Naive thymus-derived CD4-positive, alpha-beta T cell (primary cell): Measurements from ENCODE around the gene GPHN. TPM values are rescaled to one million over a fixed set of nuclear protein-coding genes. Genes with fewer than 3 reads are reported as not detected.

Source experiments
- ATAC-seq: fragments of 150-1000 bp; cut with Tn5 transposase; 2 replicates; pipeline ENCODE4 v1.10.0; 2021; ENCODE audit warnings: mild to moderate bottlenecking, moderate library complexity
- CTCF ChIA-PET: fragments of 350-600 bp; sonication (Branson Sonifier 250); formaldehyde crosslinking; loops from one replicate; lab custom pipeline; 2021; ENCODE audit warnings: antibody characterized with exemption; lab: Charles Lee
- POLR2A ChIA-PET: fragments of 350-600 bp; sonication (Branson Sonifier 250); formaldehyde crosslinking; loops from one replicate; lab custom pipeline; 2021; ENCODE audit warnings: antibody characterized with exemption, inconsistent platforms; lab: Charles Lee
- DNase-seq, 9 donors: peaks; one replicate each; pipeline versions ENCODE4 v3.0.0 to v3.0.0-alpha.2; 2020 to 2022; ENCODE audit warnings: mixed read lengths in 1 of 9
- H3K27ac ChIP-seq: one replicate; pipeline ENCODE4 v1.7.0; 2013; ENCODE audit warnings: mild to moderate bottlenecking, low read depth, low read length, moderate library complexity
- H3K27me3 ChIP-seq, 2 donors: one replicate each; pipeline ENCODE4 v1.7.0; 2013; ENCODE audit warnings: low read length in 2 of 2, mild to moderate bottlenecking in 2 of 2, moderate library complexity in 2 of 2; ENCODE audit not compliant: control insufficient read depth in 2 of 2, insufficient read depth in 2 of 2
- H3K36me3 ChIP-seq, 3 experiments: 1 replicate in 2 of 3; 2 replicates in 1 of 3; pipeline ENCODE4 v1.7.0; 2013; ENCODE audit warnings: low read length in 3 of 3, mild to moderate bottlenecking in 3 of 3, moderate library complexity in 1 of 3; ENCODE audit not compliant: insufficient read depth in 3 of 3, control insufficient read depth in 2 of 3
- H3K4me1 ChIP-seq, 2 donors: one replicate each; pipeline ENCODE4 v1.7.0; 2013; ENCODE audit warnings: low read length in 2 of 2, mild to moderate bottlenecking in 2 of 2, moderate library complexity in 1 of 2; ENCODE audit not compliant: control insufficient read depth in 2 of 2, insufficient read depth in 2 of 2
- H3K4me3 ChIP-seq: 2 replicates; pipeline ENCODE4 v1.7.0; 2013; ENCODE audit warnings: mild to moderate bottlenecking, low read length
- H3K9me3 ChIP-seq, 3 experiments: 1 replicate in 2 of 3; 2 replicates in 1 of 3; pipeline ENCODE4 v1.7.0; 2013; ENCODE audit warnings: low read length in 3 of 3; ENCODE audit not compliant: control insufficient read depth in 2 of 3
- H3K27ac Mint-ChIP-seq, 9 donors: one replicate each; pipeline ENCODE4 v1.8.0; 2020 to 2022; ENCODE audit warnings: mixed read lengths in 9 of 9, mild to moderate bottlenecking in 8 of 9, moderate library complexity in 5 of 9, inconsistent platforms in 2 of 9
- H3K27me3 Mint-ChIP-seq, 5 donors: one replicate each; pipeline ENCODE4 v1.8.0; 2021 to 2022; ENCODE audit warnings: mixed read lengths in 5 of 5, mild to moderate bottlenecking in 1 of 5
- H3K36me3 Mint-ChIP-seq, 5 donors: one replicate each; pipeline ENCODE4 v1.8.0; 2020 to 2022; ENCODE audit warnings: mixed read lengths in 5 of 5, mild to moderate bottlenecking in 3 of 5, inconsistent platforms in 1 of 5
- H3K4me1 Mint-ChIP-seq, 7 donors: one replicate each; pipeline ENCODE4 v1.8.0; 2020 to 2022; ENCODE audit warnings: mixed read lengths in 7 of 7, mild to moderate bottlenecking in 3 of 7, inconsistent platforms in 1 of 7
- H3K4me3 Mint-ChIP-seq, 10 donors: one replicate each; pipeline ENCODE4 v1.8.0; 2020 to 2022; ENCODE audit warnings: mild to moderate bottlenecking in 10 of 10, mixed read lengths in 10 of 10, moderate library complexity in 6 of 10, inconsistent platforms in 2 of 10
- H3K9me3 Mint-ChIP-seq, 11 donors: one replicate each; pipeline ENCODE4 v1.8.0; 2020 to 2022; ENCODE audit warnings: mixed read lengths in 11 of 11, mild to moderate bottlenecking in 4 of 11, inconsistent platforms in 1 of 11, moderate library complexity in 1 of 11
- intact Hi-C, 2 donors: fragments of 100-400 bp; cut with micrococcal nuclease; formaldehyde crosslinking; loops; one replicate each; pipeline ENCODE4 v1.15.1; 2023
- polyA plus RNA-seq, 2 donors: library from polyadenylated mRNA; unstranded; fragments of 300-500 nt; fragmentation: Illumina TruSeq; gene quantifications; one replicate each; pipeline ENCODE4 v1.2.3, GENCODE V29; 2021
- total RNA-seq, 6 experiments: library from RNA in 5 of 6; stranded (reverse) in 5 of 6; gene quantifications; 1 replicate in 5 of 6; 2 replicates in 1 of 6; pipeline ENCODE4 v1.2.3 and lab custom pipeline; 2021 to 2026

The GPHN gene
- total and polyA plus RNA-seq, 7 experiments from 2014 or later, result 6.0 to 28.1 (median 14.3) TPM

DNA sequence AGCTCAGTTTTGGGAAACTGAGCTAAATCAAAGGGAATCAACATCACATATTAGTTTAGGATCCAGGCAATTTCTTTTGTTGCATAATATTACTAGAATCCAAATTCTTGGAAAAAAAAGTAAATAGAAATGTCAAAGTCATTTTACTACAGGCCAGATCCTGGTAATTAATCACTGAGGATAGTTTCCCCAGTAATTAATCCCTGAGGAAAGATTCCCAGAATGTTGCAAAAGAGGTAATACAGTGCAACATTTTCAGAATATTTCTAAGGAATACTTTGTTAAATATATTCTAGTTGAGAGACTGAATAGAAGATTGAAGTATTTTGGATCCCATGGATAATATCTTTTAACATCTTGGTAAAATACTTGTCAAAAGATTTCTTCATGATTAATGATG is 474.3 kb downstream of the GPHN start:
- H3K36me3 ChIP-seq, result no peaks in the 10 kb centered on the region
- H3K27ac ChIP-seq, result no peak overlapping the region
- ChIA-PET CTCF (interaction anchor here (0.5 kb wide), 1 partner anchor 288 kb away, joined by 3 read pairs; no protein-coding TSS in a partner anchor), POLR2A (no interaction called here)
- H3K4me1 Mint-ChIP-seq, result peaks cover 0 to 2% (median 0%) of the 10 kb centered on the region in 7 donors
- DNase-seq (no peak), ATAC-seq (no peak)
- H3K9me3 Mint-ChIP-seq, result no peaks in the 10 kb centered on the region
- H3K27ac Mint-ChIP-seq, result no peak overlapping the region
- H3K4me3 ChIP-seq, result no peak overlapping the region
- H3K4me3 Mint-ChIP-seq, result no peak overlapping the region
- intact Hi-C loops, result no loop called here
- H3K4me1 ChIP-seq, result no peaks in the 10 kb centered on the region
- no peaks in the 10 kb centered on the region for H3K27me3 ChIP-seq
- no peaks in the 10 kb centered on the region for H3K27me3 Mint-ChIP-seq
- H3K9me3 ChIP-seq, result no peaks in the 10 kb centered on the region
- peaks cover 0 to 13% (median 6%) of the 10 kb centered on the region in 5 donors for H3K36me3 Mint-ChIP-seq

DNA sequence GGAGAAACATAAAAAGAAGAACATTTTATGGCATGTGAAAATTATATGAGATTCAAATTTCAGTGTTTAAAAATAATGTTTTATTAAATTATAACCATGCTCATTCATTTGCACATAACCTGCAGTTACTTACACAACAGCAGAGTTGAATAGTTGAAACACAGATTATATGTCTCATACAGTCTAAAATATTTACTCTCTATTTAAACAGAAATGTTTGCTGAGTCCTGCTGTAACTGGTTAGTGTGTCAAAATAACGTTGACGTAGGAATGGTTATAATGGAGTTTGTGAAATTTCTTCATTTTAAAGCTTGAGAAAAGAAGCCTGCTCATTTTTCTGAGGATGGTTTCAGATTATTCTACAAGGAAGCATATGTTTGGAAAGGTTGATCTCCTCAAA is 484.8 kb downstream of the GPHN start:
- POLR2A ChIA-PET, result no interaction called here
- peaks cover 0 to 2% (median 0%) of the 10 kb centered on the region in 11 donors for H3K9me3 Mint-ChIP-seq
- CTCF ChIA-PET, result no interaction called here
- DNase-seq, result no peak
- Histone ChIP-seq H3K4me1 (no peaks in the 10 kb centered on the region), H3K4me3 (no peak overlapping the region), H3K27me3 (no peaks in the 10 kb centered on the region), H3K27ac (no peak overlapping the region), H3K36me3 (no peaks in the 10 kb centered on the region), H3K9me3 (no peaks in the 10 kb centered on the region)
- peaks cover 0 to 2% (median 0%) of the 10 kb centered on the region in 7 donors for H3K4me1 Mint-ChIP-seq
- H3K36me3 Mint-ChIP-seq, result peaks cover 0 to 23% (median 11%) of the 10 kb centered on the region in 5 donors
- ATAC-seq, result no peak
- H3K27ac Mint-ChIP-seq, result no peak overlapping the region
- no peak overlapping the region for H3K4me3 Mint-ChIP-seq
- intact Hi-C loops, result no loop called here
- H3K27me3 Mint-ChIP-seq, result no peaks in the 10 kb centered on the region

DNA sequence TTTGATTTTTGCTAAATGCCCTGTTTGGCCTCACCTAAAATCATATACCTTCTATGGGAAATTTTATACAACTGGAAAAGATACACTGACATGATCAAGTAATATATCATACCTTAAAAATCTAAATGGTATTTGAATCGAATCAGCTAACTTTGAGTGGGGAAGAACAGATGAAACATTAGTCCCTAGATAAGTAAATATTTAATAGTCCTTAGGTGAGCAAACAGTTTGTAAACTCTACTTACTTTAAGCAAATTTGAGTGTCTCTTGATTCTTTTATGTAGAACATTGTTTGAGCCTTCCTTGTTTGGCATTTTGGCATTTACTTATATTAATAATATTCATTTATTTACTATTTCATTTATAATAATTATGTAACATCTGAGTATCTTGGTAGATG is 485.6 kb downstream of the GPHN start:
- H3K9me3 ChIP-seq, result no peaks in the 10 kb centered on the region
- no peaks in the 10 kb centered on the region for H3K27me3 ChIP-seq
- DNase-seq (no peak), ATAC-seq (no peak)
- H3K36me3 ChIP-seq, result no peaks in the 10 kb centered on the region
- ChIA-PET POLR2A (no interaction called here), CTCF (no interaction called here)
- H3K4me3 Mint-ChIP-seq, result no peak overlapping the region
- no peaks in the 10 kb centered on the region for H3K4me1 ChIP-seq
- no peak overlapping the region for H3K27ac ChIP-seq
- intact Hi-C loops, result no loop called here
- H3K4me1 Mint-ChIP-seq, result peaks cover 0 to 6% (median 0%) of the 10 kb centered on the region in 7 donors
- peaks cover 0 to 2% (median 0%) of the 10 kb centered on the region in 11 donors for H3K9me3 Mint-ChIP-seq
- H3K36me3 Mint-ChIP-seq, result peaks cover 0 to 23% (median 14%) of the 10 kb centered on the region in 5 donors
- no peak overlapping the region for H3K27ac Mint-ChIP-seq
- H3K27me3 Mint-ChIP-seq, result no peaks in the 10 kb centered on the region
- H3K4me3 ChIP-seq, result no peak overlapping the region

DNA sequence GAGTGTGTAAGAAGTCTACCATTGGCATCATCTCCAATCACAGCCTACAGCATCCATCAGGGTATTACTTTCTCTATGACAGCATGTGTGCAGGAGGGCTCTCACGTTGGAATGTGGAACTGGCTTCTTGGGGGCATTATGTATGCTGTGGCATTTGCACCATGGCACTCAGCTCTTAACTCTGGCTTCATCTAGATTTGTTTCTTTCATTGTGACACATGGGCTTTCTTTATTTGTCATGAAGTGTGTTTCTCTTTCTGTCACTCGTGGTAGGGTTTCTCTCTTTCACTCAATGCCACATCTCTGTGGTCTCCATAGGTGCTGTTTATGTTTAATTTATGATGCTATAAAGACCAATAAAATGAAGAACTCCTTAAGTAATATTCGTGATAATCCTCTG is 490.1 kb downstream of the GPHN start:
- Histone ChIP-seq H3K4me1 (no peaks in the 10 kb centered on the region), H3K27me3 (no peaks in the 10 kb centered on the region), H3K36me3 (no peaks in the 10 kb centered on the region), H3K27ac (no peak overlapping the region), H3K4me3 (no peak overlapping the region), H3K9me3 (no peaks in the 10 kb centered on the region)
- ATAC-seq (no peak), DNase-seq (no peak)
- Mint-ChIP-seq H3K9me3 (no peaks in the 10 kb centered on the region), H3K27ac (no peak overlapping the region), H3K27me3 (no peaks in the 10 kb centered on the region), H3K36me3 (peaks cover 0 to 16% (median 10%) of the 10 kb centered on the region in 5 donors), H3K4me3 (no peak overlapping the region), H3K4me1 (peaks cover 0 to 6% (median 0%) of the 10 kb centered on the region in 7 donors)
- POLR2A ChIA-PET, result interaction anchor here (0.6 kb wide), 1 partner anchor 215 kb away, joined by 3 read pairs; no protein-coding TSS in a partner anchor
- intact Hi-C loops, result no loop called here
- CTCF ChIA-PET, result no interaction called here

DNA sequence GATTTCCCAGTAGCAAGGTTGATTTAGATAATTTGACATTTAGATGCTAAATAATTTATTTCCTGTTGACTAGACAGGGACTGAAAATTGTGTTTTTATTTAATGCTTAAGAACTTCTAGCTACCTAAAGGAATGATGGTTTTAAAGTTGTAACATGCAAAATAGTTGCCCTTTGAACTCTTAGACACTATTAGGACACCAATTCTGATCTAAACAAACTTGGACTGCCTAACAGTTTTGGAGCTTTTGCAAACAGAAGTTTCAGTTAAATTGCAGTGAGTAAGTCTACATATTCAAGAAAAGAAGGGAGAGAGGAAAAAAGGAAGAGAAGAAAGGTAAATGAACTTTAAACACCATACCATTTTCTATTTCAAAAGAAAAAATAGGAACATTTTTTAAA is 492.0 kb downstream of the GPHN start:
- Histone ChIP-seq H3K4me1 (no peaks in the 10 kb centered on the region), H3K9me3 (no peaks in the 10 kb centered on the region), H3K27ac (no peak overlapping the region), H3K27me3 (no peaks in the 10 kb centered on the region), H3K36me3 (no peaks in the 10 kb centered on the region), H3K4me3 (no peak overlapping the region)
- Mint-ChIP-seq H3K27ac (no peak overlapping the region), H3K9me3 (no peaks in the 10 kb centered on the region), H3K4me1 (peaks cover 0 to 9% (median 0%) of the 10 kb centered on the region in 7 donors), H3K4me3 (no peak overlapping the region), H3K36me3 (peaks cover 0 to 21% (median 8%) of the 10 kb centered on the region in 5 donors), H3K27me3 (no peaks in the 10 kb centered on the region)
- DNase-seq (no peak), ATAC-seq (no peak)
- ChIA-PET CTCF (interaction anchor here (0.6 kb wide), 1 partner anchor 69 kb away, joined by 4 read pairs; no protein-coding TSS in a partner anchor), POLR2A (no interaction called here)
- intact Hi-C loops, result no loop called here

DNA sequence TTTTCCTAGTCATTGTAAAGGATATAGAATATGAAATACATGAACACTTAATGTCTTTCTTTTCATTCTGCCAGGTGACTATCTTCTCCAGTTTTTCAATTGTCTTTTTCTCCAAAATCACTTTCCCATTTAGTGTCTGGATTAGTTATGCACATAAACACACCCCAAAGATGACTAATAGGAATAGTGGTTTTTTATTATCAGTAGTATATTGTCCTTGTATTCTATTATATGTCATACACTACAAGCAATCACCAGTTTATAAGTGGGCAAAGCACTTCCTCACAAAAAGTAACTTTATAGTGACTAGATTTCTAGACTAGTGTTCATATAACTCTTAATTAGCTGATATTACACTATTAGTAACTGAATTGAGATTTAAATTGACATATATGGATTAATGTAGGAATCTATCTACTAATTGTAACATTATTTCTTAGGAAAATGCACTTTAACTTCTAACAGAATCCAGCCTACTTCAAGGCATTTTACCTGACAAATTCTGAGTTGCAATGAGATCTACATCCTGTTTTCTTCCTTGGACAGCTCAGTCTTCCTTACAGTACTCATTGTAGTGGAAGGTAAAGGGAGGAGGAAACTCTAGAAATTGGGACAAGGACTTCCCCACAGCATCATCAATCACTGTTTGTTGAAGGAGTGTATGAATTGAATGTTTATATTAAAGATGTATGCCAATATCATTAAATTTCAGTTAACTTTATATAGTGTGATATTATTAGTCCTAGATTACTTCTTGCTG is 495.2 kb downstream of the GPHN start:
- H3K27ac ChIP-seq, result no peak overlapping the region
- H3K4me3 Mint-ChIP-seq, result no peak overlapping the region

DNA sequence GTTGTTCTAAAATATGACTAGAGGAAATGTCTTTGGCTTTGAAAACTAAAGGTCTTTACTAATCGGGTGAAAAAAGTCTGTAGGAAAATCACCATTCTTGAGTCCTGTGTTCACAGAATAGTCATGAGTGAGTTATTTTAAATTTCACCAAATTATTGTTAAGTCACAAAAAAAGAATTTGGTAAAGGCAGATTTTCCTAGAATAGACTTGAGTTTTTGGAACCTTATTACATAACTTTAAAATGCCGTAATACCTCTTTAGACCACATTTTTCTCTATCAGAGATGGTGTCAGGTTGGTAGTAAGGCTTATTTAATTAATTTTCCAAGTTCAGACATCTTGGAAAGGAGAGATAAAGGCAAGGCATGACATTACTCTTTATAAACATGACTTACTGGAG is 496.6 kb downstream of the GPHN start:
- Mint-ChIP-seq H3K4me1 (peaks cover 0 to 3% (median 0%) of the 10 kb centered on the region in 7 donors), H3K4me3 (no peak overlapping the region), H3K9me3 (no peaks in the 10 kb centered on the region), H3K27ac (no peak overlapping the region), H3K36me3 (peaks cover 0 to 23% (median 4%) of the 10 kb centered on the region in 5 donors), H3K27me3 (no peaks in the 10 kb centered on the region)
- CTCF ChIA-PET, result no interaction called here
- H3K27ac ChIP-seq, result no peak overlapping the region
- H3K9me3 ChIP-seq, result no peaks in the 10 kb centered on the region
- H3K4me3 ChIP-seq, result no peak overlapping the region
- H3K4me1 ChIP-seq, result no peaks in the 10 kb centered on the region
- no peaks in the 10 kb centered on the region for H3K27me3 ChIP-seq
- H3K36me3 ChIP-seq, result no peaks in the 10 kb centered on the region
- POLR2A ChIA-PET, result no interaction called here
- intact Hi-C loops, result no loop called here
- ATAC-seq (no peak), DNase-seq (no peak)

More for the DNA sequence above, 495.2 kb downstream of the GPHN start:
- POLR2A ChIA-PET, result no interaction called here
- Histone ChIP-seq H3K27me3 (no peaks in the 10 kb centered on the region), H3K4me3 (no peak overlapping the region), H3K36me3 (no peaks in the 10 kb centered on the region), H3K4me1 (no peaks in the 10 kb centered on the region), H3K9me3 (no peaks in the 10 kb centered on the region)
- no peaks in the 10 kb centered on the region for H3K27me3 Mint-ChIP-seq
- DNase-seq, result no peak
- no peaks in the 10 kb centered on the region for H3K9me3 Mint-ChIP-seq
- peaks cover 0 to 3% (median 0%) of the 10 kb centered on the region in 7 donors for H3K4me1 Mint-ChIP-seq
- H3K27ac Mint-ChIP-seq, result no peak overlapping the region
- no peak for ATAC-seq
- peaks cover 0 to 20% (median 10%) of the 10 kb centered on the region in 5 donors for H3K36me3 Mint-ChIP-seq
- intact Hi-C loops, result no loop called here
- CTCF ChIA-PET, result no interaction called here
